Common myeloid progenitor, CD34-positive (primary cell): ENCODE data around the gene SCGB1D1. TPM values are rescaled to one million over a fixed set of nuclear protein-coding genes. Genes with fewer than 3 reads are reported as not detected.

Source experiments
- CTCF ChIA-PET: fragments of 350-600 bp; sonication (Branson Sonifier 250); formaldehyde crosslinking; loops from one replicate; lab custom pipeline; 2021; ENCODE audit warnings: antibody characterized with exemption; lab: Charles Lee
- POLR2A ChIA-PET: fragments of 350-600 bp; sonication (Branson Sonifier 250); formaldehyde crosslinking; loops from one replicate; lab custom pipeline; 2021; ENCODE audit warnings: antibody characterized with exemption; lab: Charles Lee
- DNase-seq, 3 donors: peaks; one replicate each; pipeline versions ENCODE4 v3.0.0 to v3.0.0-alpha.2; 2013
- H3K27ac ChIP-seq, 2 experiments: 1 replicate in 1 of 2; 2 replicates in 1 of 2; pipeline ENCODE4 v1.7.0; 2013; ENCODE audit warnings: inconsistent platforms in 2 of 2, low read length in 2 of 2, mild to moderate bottlenecking in 2 of 2, low read depth in 1 of 2, moderate library complexity in 1 of 2; ENCODE audit not compliant: severe bottlenecking in 2 of 2, insufficient read depth in 1 of 2, poor library complexity in 1 of 2
- H3K27me3 ChIP-seq, 5 experiments: replicated peaks in 2 of 5; 1 replicate in 3 of 5; 2 replicates in 2 of 5; pipeline versions ENCODE4 v1.6.1 to v1.7.0; 2013; ENCODE audit warnings: low read length in 4 of 5, mild to moderate bottlenecking in 2 of 5, moderate library complexity in 2 of 5, inconsistent platforms in 1 of 5; ENCODE audit not compliant: insufficient read depth in 5 of 5, control insufficient read depth in 4 of 5
- H3K36me3 ChIP-seq, 4 experiments: 1 replicate in 2 of 4; 2 replicates in 2 of 4; pipeline versions ENCODE4 v1.6.1 to v1.7.0; 2013; ENCODE audit warnings: low read length in 3 of 4, control low read depth in 1 of 4, mild to moderate bottlenecking in 1 of 4; ENCODE audit not compliant: control insufficient read depth in 4 of 4, insufficient read depth in 4 of 4
- H3K4me1 ChIP-seq, 4 experiments: 1 replicate in 3 of 4; 2 replicates in 1 of 4; pipeline versions ENCODE4 v1.6.1 to v1.7.1; 2013; ENCODE audit warnings: low read length in 3 of 4, mild to moderate bottlenecking in 3 of 4, control low read depth in 1 of 4, inconsistent platforms in 1 of 4, moderate library complexity in 1 of 4; ENCODE audit not compliant: control insufficient read depth in 4 of 4, insufficient read depth in 4 of 4; ENCODE audit errors: control extremely low read depth in 1 of 4
- H3K4me3 ChIP-seq, 7 experiments: 1 replicate in 4 of 7; 2 replicates in 3 of 7; pipeline versions ENCODE4 v1.5.1 to v1.7.0; 2013; ENCODE audit warnings: mild to moderate bottlenecking in 7 of 7, low read length in 6 of 7, moderate library complexity in 6 of 7, inconsistent platforms in 2 of 7, low read depth in 2 of 7, control low read depth in 1 of 7; ENCODE audit not compliant: insufficient read depth in 4 of 7, control insufficient read depth in 1 of 7; ENCODE audit errors: extremely low read depth in 1 of 7
- H3K9me3 ChIP-seq, 5 experiments: 1 replicate in 4 of 5; 2 replicates in 1 of 5; pipeline versions ENCODE4 v1.6.1 to v1.7.1; 2013; ENCODE audit warnings: low read length in 4 of 5, mild to moderate bottlenecking in 2 of 5, inconsistent platforms in 1 of 5, low read depth in 1 of 5, moderate library complexity in 1 of 5; ENCODE audit not compliant: control insufficient read depth in 4 of 5, insufficient read depth in 2 of 5; ENCODE audit errors: control extremely low read depth in 1 of 5
- WGBS: methylation state at CpG from one replicate; pipeline ENCODE4 v1.1.5; 2013; ENCODE audit not compliant: insufficient coverage; 5-methylcytosine and 5-hydroxymethylcytosine counted together
- polyA plus RNA-seq: library from polyadenylated mRNA; unstranded; fragments of 120-200 nt; gene quantifications from one replicate; pipeline ENCODE4 v1.2.1, GENCODE V29; 2013

The SCGB1D1 gene
- polyA plus RNA-seq, result not detected

DNA sequence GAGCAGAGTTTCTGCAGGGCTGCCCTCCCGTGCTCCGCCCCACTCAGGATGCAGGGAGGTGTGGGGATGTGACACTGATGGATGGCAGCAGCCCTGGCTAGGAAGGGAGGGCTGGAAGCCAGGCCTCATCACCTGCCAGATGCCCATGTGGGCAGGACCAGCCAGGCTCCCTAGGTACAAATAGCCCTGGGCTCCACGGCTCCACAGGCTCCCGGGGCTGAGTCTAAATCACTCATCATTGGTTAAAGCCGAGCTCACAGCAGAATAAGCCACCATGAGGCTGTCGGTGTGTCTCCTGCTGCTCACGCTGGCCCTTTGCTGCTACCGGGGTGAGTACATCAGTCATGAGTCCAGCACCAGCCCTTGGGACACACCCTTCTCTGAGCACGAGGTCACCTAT lies at the start of gene SCGB1D1:
Gene SCGB1D1 (plus strand): TSS at position 206 of the 400 bp plus-strand sequence. CDS start 69 bp downstream, at position 275.
- Histone ChIP-seq H3K4me1 (no peaks in the 10 kb centered on the region), H3K4me3 (no peak within 1 kb of the TSS), H3K9me3 (no peaks in the 10 kb centered on the region), H3K36me3 (no peaks in the 10 kb centered on the region), H3K27me3 (peaks cover 0 to 27% (median 0%) of the 10 kb centered on the region in 5 experiments), H3K27ac (no peak within 1 kb of the TSS)
- ChIA-PET CTCF (interaction anchor here (1.4 kb wide), 1 partner anchor 18 kb away, joined by 4 read pairs; no protein-coding TSS in a partner anchor), POLR2A (no interaction called here)
- no peak for DNase-seq
- 84% methylated on average over 9 of the region's 9 CpGs for WGBS

DNA sequence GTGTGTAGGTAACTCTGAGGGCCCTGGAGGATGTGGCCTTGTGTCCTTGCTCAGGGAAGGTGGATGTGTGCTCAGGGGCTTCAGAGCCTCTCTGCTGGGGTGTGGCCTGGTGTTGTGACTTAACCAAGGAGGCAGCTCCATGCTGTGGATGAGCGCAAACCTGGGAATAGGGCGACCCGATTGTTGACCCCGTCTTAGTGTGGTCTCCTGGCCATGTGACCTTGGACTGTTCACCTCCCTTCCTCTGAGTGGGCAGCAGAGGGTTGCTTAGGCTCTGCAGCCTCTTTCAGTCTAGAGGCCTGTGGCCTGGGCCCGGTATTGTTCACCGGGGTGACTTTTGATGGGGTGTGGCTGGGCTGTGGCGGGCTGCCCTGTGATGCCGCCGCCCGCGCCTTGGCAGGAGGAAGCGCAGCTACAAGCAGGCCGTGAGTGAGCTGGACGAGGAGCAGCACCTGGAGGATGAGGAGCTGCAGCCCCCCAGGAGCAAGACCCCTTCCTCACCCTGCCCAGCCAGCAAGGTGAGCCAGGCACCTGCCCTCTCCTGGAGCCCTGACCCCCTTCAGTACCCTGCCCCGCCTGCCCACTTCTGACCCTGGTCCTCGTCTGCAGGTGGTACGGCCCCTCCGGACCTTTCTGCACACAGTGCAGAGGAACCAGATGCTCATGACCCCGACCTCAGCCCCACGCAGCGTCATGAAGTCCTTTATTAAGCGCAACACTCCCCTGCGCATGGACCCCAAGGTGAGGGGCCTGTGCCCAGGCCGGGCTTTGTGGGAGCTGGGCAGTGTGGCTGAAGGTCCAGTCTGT lies 49.5 kb upstream of the SCGB1D1 start:
- DNase-seq, result no peak
- H3K4me1 ChIP-seq, result no peaks in the 10 kb centered on the region
- WGBS, result 100% methylated on average over 17 of the region's 24 CpGs

DNA sequence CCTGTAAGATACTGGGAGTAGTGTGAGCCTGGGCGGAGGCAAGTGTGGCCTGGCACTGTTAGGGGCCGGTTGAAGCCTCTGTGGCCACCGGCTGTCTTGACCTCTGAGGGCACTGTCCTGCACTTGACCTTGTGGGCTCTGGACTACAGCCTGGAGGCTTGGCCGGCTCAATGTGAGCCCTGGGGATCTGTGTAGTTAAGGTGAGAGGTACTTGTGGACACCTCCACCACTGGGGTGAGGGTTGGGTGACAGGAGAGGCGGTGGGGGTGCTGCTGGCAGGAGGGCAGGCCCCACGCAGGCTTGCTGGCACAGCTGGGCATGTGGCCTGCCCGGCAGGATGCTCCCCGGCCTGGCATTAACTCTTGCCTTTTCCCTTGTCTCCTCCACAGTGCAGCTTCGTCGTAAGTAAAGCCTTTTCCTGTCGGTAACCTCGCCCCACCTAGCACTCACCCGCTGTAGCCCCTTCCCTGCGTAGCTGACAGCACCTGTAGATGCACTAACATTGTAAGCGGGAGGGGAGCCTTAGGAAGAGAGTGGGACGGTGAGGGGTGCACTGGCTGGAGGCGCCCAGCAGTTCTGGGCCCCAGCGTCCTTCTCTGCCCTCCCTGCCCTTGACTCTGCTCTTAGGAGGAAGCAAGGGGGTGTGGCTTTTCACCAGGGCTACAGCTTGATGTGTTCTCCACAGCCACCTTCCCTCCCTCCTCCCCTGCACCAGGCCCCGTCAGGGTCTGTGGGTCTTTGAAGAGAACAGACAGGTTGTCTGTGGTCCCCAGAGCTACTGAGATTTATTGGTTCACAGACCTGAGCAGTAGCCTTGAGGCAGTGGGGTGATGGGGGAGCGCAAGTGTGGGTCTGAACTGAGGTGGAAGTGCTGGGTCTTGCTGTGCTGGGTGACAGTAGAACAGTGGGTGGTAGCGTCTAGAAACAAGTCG lies 48.6 kb upstream of the SCGB1D1 start:
- Histone ChIP-seq H3K27me3 (no peaks in the 10 kb centered on the region), H3K36me3 (peaks cover 10 to 93% (median 65%) of the 10 kb centered on the region in 4 experiments), H3K9me3 (no peaks in the 10 kb centered on the region), H3K4me3 (no peak overlapping the region), H3K4me1 (no peaks in the 10 kb centered on the region), H3K27ac (no peak overlapping the region)
- ChIA-PET POLR2A (interaction anchor here (0.5 kb wide), 1 partner anchor 16 kb away, joined by 3 read pairs; no protein-coding TSS in a partner anchor), CTCF (interaction anchor here (1.1 kb wide), 1 partner anchor 15 kb away, joined by 4 read pairs; no protein-coding TSS in a partner anchor)
- DNase-seq, result no peak
- WGBS, result 96% methylated on average over 18 of the region's 22 CpGs

More for the DNA sequence above, 49.5 kb upstream of the SCGB1D1 start:
- no peak overlapping the region for H3K4me3 ChIP-seq
- peaks cover 5 to 89% (median 58%) of the 10 kb centered on the region in 4 experiments for H3K36me3 ChIP-seq
- H3K9me3 ChIP-seq, result no peaks in the 10 kb centered on the region
- H3K27ac ChIP-seq, result no peak overlapping the region
- ChIA-PET POLR2A (no interaction called here), CTCF (no interaction called here)
- H3K27me3 ChIP-seq, result no peaks in the 10 kb centered on the region

- Histone ChIP-seq H3K36me3 (peaks cover 11 to 95% (median 66%) of the 10 kb centered on the region in 4 experiments), H3K27me3 (no peaks in the 10 kb centered on the region), H3K27ac (no peak overlapping the region), H3K4me1 (no peaks in the 10 kb centered on the region), H3K9me3 (no peaks in the 10 kb centered on the region), H3K4me3 (no peak overlapping the region)
- 100% methylated on average over 4 of the region's 4 CpGs for WGBS
- POLR2A ChIA-PET, result no interaction called here
- CTCF ChIA-PET, result interaction anchor here (1.1 kb wide), 1 partner anchor 15 kb away, joined by 4 read pairs; no protein-coding TSS in a partner anchor
- DNase-seq, result no peak
Measured at GRCh38 chr11:62142043-62142375, 48.0 kb upstream of the SCGB1D1 start.

GRCh38 chr11:62142921-62143320 lies 47.1 kb upstream of the SCGB1D1 start:
- no peak overlapping the region for H3K4me3 ChIP-seq
- ChIA-PET POLR2A (interaction anchor here (0.6 kb wide), 1 partner anchor 1497 kb away, joined by 4 read pairs; no protein-coding TSS in a partner anchor), CTCF (interaction anchor here (0.9 to 1.6 kb wide), 4 partner anchors 9 to 244 kb away, joined by 3 to 5 read pairs (median 3); no protein-coding TSS in a partner anchor)

GRCh38 chr11:62143727-62144126 lies 46.3 kb upstream of the SCGB1D1 start:
- H3K27ac ChIP-seq, result no peak overlapping the region
- CTCF ChIA-PET, result interaction anchor here (1.1 to 1.6 kb wide), 5 partner anchors 10 to 245 kb away, joined by 3 to 5 read pairs (median 3); no protein-coding TSS in a partner anchor
- H3K36me3 ChIP-seq, result peaks cover 13 to 97% (median 70%) of the 10 kb centered on the region in 4 experiments
- 100% methylated on average over 1 of the region's 1 CpG for WGBS
- H3K9me3 ChIP-seq, result no peaks in the 10 kb centered on the region
- no peak overlapping the region for H3K4me3 ChIP-seq
- no peak for DNase-seq
- POLR2A ChIA-PET, result no interaction called here
- no peaks in the 10 kb centered on the region for H3K4me1 ChIP-seq
- no peaks in the 10 kb centered on the region for H3K27me3 ChIP-seq

More at GRCh38 chr11:62142921-62143320, 47.1 kb upstream of the SCGB1D1 start:
- H3K27ac ChIP-seq, result no peak overlapping the region
- no peaks in the 10 kb centered on the region for H3K27me3 ChIP-seq
- no peak for DNase-seq
- WGBS, result 91% methylated on average over 3 of the region's 3 CpGs
- H3K36me3 ChIP-seq, result peaks cover 13 to 97% (median 70%) of the 10 kb centered on the region in 4 experiments
- H3K9me3 ChIP-seq, result no peaks in the 10 kb centered on the region
- H3K4me1 ChIP-seq, result no peaks in the 10 kb centered on the region
